Left colon (tissue), 2 donors: Measurements from ENCODE around the gene TCEAL4. TPM values are rescaled to one million over a fixed set of nuclear protein-coding genes. Genes with fewer than 3 reads are reported as not detected.

ENCODE experiments used
- ATAC-seq: fragments of 200-7000 bp; cut with Tn5 transposase; one replicate; pipeline ENCODE4 v1.9.1; 2020; ENCODE audit warnings: mild to moderate bottlenecking, moderate library complexity
- DNase-seq, 2 donors: peaks; one replicate each; pipeline ENCODE4 v3.0.0-alpha.2; 2020
- intact Hi-C, 2 donors: fragments of 100-400 bp; cut with DNase I in 1 of 2; cut with micrococcal nuclease in 1 of 2; formaldehyde crosslinking; loops; one replicate each; pipeline versions ENCODE4 v1.11.2 to v1.14.0; 2022; cut with DNase I, micrococcal nuclease
- long read RNA-seq: library from polyadenylated mRNA; unstranded; transcript quantifications from one replicate; pipeline ENCODE4 v2.0.0, GENCODE V29; 2021
- total RNA-seq, 2 donors: library from RNA; stranded (reverse); fragmentation: NEBNext Ultra II Directional; extraction: Animal tissue kit (Norgen Biotek cat#: 25700); gene quantifications; one replicate each; pipeline ENCODE4 v1.2.1, GENCODE V29; 2021
- donor health status: DM: no; HTN: no; CAD: no.
- donor health status: DM: yes; HTN: yes; CAD: no.

The TCEAL4 gene
- 10 to 100 TPM; 20.1 to 23.2 TPM for total RNA-seq
- long read RNA-seq, transcript TCEAL4-208 (3 exons, 1,273 nt) = major isoform, 9 of 15 reads
- long read RNA-seq, partial matches to known transcripts = 0 of 15 reads
- long read RNA-seq, other reads (novel, unspliced or antisense) = 2 of 15 reads

- peak; percentile 42 to 72 for DNase-seq
- peak; percentile 95 for ATAC-seq
- intact Hi-C loops = no loop called here
Measured at GRCh38 chrX:103585411-103586313, at the start of gene TCEAL4. Gene TCEAL4, plus strand, starts transcription at chrX:103585515. Its CDS starts 1,161 bp downstream, at chrX:103586676.

- ATAC-seq (no peak), DNase-seq (no peak)
- intact Hi-C loops = no loop called here
Measured at GRCh38 chrX:103536071-103536470, 49.2 kb upstream of the TCEAL4 start.

GRCh38 chrX:103536732-103537131 is 48.6 kb upstream of the TCEAL4 start:
- intact Hi-C loops = no loop called here

GRCh38 chrX:103537871-103538387 is 47.4 kb upstream of the TCEAL4 start:
- DNase-seq = no peak
- ATAC-seq = no peak
- intact Hi-C loops = no loop called here

More at GRCh38 chrX:103536732-103537131, 48.6 kb upstream of the TCEAL4 start:
- ATAC-seq (no peak), DNase-seq (no peak)

GRCh38 chrX:103538728-103539127 is 46.6 kb upstream of the TCEAL4 start:
- ATAC-seq (no peak), DNase-seq (no peak)

GRCh38 chrX:103539695-103540094 is 45.6 kb upstream of the TCEAL4 start:
- no peak for DNase-seq
- no peak for ATAC-seq
- intact Hi-C loops = no loop called here

More at GRCh38 chrX:103538728-103539127, 46.6 kb upstream of the TCEAL4 start:
- intact Hi-C loops = no loop called here

GRCh38 chrX:103540145-103540544 is 45.2 kb upstream of the TCEAL4 start:
- DNase-seq (no peak), ATAC-seq (no peak)
- intact Hi-C loops = no loop called here

- no peak for ATAC-seq
- no peak for DNase-seq
- intact Hi-C loops = no loop called here
Measured at GRCh38 chrX:103549916-103550315, 35.4 kb upstream of the TCEAL4 start.

- ATAC-seq = no peak
- DNase-seq = no peak
- intact Hi-C loops = no loop called here
Measured at GRCh38 chrX:103550415-103551051, 34.8 kb upstream of the TCEAL4 start.

GRCh38 chrX:103552236-103552635 is 33.1 kb upstream of the TCEAL4 start:
- ATAC-seq = peak; percentile 77
- intact Hi-C loops = no loop called here
- no peak for DNase-seq

GRCh38 chrX:103554687-103555424 is 30.5 kb upstream of the TCEAL4 start:
- ATAC-seq (peak; percentile 34), DNase-seq (peak; percentile 29 to 35)
- intact Hi-C loops = no loop called here

GRCh38 chrX:103556963-103557612 is 28.2 kb upstream of the TCEAL4 start:
- DNase-seq (no peak), ATAC-seq (no peak)
- intact Hi-C loops = no loop called here

- intact Hi-C loops = no loop called here
- DNase-seq = no peak
- no peak for ATAC-seq
Measured at GRCh38 chrX:103560256-103560655, 25.1 kb upstream of the TCEAL4 start.

- DNase-seq (no peak), ATAC-seq (no peak)
- intact Hi-C loops = no loop called here
Measured at GRCh38 chrX:103562801-103563200, 22.5 kb upstream of the TCEAL4 start.

GRCh38 chrX:103565197-103565596 is 20.1 kb upstream of the TCEAL4 start:
- no peak for DNase-seq
- no peak for ATAC-seq
- intact Hi-C loops = no loop called here

- ATAC-seq (no peak), DNase-seq (no peak)
- intact Hi-C loops = no loop called here
Measured at GRCh38 chrX:103565752-103566151, 19.6 kb upstream of the TCEAL4 start.

- DNase-seq = no peak
- no peak for ATAC-seq
- intact Hi-C loops = no loop called here
Measured at GRCh38 chrX:103571121-103571520, 14.2 kb upstream of the TCEAL4 start.

- no peak for DNase-seq
- intact Hi-C loops = no loop called here
- no peak for ATAC-seq
Measured at GRCh38 chrX:103571726-103572125, 13.6 kb upstream of the TCEAL4 start.

GRCh38 chrX:103573202-103573601 is 12.1 kb upstream of the TCEAL4 start:
- no peak for DNase-seq
- no peak for ATAC-seq
- intact Hi-C loops = no loop called here
